GM18858 (cell line): ENCODE measurements around the gene C1orf174.

ENCODE experiments used
- ATAC-seq: cut with Tn5 transposase; IDR thresholded peaks from one replicate; pipeline ENCODE4 v1.9.1; 2021; ENCODE audit not compliant: unreplicated experiment

The C1orf174 gene

GRCh38 chr1:3841491-3841890 lies 58.6 kb downstream of the C1orf174 start:
- ATAC-seq: no peak
